ENCODE data around the gene CCDC6.

DNA sequence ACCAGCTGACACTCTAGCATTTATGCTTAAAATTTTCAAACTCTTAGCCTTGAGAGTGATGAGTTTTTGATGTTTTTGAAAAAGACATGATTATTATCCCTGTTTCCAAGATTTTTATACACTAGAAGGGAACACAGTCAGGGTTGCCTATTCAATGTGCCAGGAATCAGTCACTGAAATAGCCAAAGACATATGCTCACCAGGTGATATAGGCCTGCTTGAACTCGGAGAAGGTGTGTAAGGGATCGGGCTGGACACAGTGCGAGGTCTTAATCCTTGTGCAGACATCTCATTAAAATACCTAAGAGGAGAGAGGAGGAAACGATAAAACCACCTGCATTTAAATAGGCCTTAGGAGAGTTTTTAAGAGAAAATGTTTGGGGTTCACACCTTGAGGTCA, 102.1 kb downstream of the CCDC6 start:
- TF ChIP-seq, protein P1, sequence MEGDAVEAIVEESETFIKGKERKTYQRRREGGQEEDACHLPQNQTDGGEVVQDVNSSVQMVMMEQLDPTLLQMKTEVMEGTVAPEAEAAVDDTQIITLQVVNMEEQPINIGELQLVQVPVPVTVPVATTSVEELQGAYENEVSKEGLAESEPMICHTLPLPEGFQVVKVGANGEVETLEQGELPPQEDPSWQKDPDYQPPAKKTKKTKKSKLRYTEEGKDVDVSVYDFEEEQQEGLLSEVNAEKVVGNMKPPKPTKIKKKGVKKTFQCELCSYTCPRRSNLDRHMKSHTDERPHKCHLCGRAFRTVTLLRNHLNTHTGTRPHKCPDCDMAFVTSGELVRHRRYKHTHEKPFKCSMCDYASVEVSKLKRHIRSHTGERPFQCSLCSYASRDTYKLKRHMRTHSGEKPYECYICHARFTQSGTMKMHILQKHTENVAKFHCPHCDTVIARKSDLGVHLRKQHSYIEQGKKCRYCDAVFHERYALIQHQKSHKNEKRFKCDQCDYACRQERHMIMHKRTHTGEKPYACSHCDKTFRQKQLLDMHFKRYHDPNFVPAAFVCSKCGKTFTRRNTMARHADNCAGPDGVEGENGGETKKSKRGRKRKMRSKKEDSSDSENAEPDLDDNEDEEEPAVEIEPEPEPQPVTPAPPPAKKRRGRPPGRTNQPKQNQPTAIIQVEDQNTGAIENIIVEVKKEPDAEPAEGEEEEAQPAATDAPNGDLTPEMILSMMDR (IDR thresholded peaks at IDR 0.05; ENCODE audit: insufficient read depth, low read length, poor library complexity, severe bottlenecking), result no peak
- no peak for TF ChIP-seq EZH2phosphoT487 (conservative IDR thresholded peaks at IDR 0.05; ENCODE audit: low read length)
